ENCODE measurements around the gene DDAH1.
A peak's percentile ranks its signal among the peaks of the same experiment; 100 is the strongest.
"Not testable (repeated sequence)": the region's sequence is repeated elsewhere in the genome, so short reads cannot be mapped to it uniquely, and the experiment has no call there.

DDAH1 gene

GRCh38 chr1:85473390-85473789, 8.4 kb upstream of the DDAH1 start:
- DNase-seq (ENCODE audit: low spot score), result no peak

GRCh38 chr1:85471558-85471957, 6.6 kb upstream of the DDAH1 start:
- Histone ChIP-seq H3K27ac (no peak overlapping the region), H3K4me3 (no peak overlapping the region)
- DNase-seq (ENCODE audit: low spot score), result no peak
- TF ChIP-seq, protein P1, sequence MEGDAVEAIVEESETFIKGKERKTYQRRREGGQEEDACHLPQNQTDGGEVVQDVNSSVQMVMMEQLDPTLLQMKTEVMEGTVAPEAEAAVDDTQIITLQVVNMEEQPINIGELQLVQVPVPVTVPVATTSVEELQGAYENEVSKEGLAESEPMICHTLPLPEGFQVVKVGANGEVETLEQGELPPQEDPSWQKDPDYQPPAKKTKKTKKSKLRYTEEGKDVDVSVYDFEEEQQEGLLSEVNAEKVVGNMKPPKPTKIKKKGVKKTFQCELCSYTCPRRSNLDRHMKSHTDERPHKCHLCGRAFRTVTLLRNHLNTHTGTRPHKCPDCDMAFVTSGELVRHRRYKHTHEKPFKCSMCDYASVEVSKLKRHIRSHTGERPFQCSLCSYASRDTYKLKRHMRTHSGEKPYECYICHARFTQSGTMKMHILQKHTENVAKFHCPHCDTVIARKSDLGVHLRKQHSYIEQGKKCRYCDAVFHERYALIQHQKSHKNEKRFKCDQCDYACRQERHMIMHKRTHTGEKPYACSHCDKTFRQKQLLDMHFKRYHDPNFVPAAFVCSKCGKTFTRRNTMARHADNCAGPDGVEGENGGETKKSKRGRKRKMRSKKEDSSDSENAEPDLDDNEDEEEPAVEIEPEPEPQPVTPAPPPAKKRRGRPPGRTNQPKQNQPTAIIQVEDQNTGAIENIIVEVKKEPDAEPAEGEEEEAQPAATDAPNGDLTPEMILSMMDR (IDR thresholded peaks at IDR 0.05), result no peak

More at GRCh38 chr1:85473390-85473789, 8.4 kb upstream of the DDAH1 start:
- Histone ChIP-seq H3K27ac (no peak overlapping the region), H3K4me3 (no peak overlapping the region)
- TF ChIP-seq, protein P1 (IDR thresholded peaks at IDR 0.05), result no peak

- H3K27ac ChIP-seq; H3K4me3 ChIP-seq; DNase-seq (ENCODE audit: low spot score): not testable (repeated sequence)
Observed at GRCh38 chr1:85470130-85470529, 5.2 kb upstream of the DDAH1 start.

DNA sequence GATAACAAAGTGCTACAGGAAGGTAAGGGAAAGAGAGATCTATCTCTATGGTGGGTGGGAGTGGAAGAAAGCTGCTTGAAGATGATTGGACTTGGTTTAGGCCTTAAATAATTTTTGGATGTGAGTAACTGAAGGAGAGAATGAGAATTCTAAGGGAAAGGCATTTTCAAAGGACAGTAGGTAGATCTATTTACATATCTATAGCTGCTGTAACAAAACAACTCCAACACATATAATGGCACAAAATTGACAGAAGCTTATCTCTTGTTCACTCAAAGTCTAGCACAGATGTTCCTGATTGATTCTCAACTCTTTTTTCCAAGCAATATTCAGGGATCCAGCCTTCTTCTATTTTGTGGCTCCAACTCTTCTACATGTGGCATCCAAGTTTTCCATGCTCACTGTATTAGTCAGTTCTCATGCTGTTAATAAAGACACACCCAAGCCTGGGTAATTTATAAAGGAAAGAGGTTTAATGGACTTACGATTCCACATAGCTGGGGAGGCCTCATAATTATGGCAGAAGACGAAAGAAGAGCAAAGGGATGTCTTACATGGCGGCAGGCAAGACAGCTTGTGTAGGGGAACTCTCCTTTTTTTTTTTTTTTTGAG, 3.1 kb upstream of the DDAH1 start:
- no peak overlapping the region for H3K27ac ChIP-seq
- H3K4me3 ChIP-seq, result no peak overlapping the region
- no peak for DNase-seq (ENCODE audit: low spot score)
- TF ChIP-seq, protein P1 (IDR thresholded peaks at IDR 0.05), result no peak

- Histone ChIP-seq H3K4me3 (no peak overlapping the region), H3K27ac (no peak overlapping the region)
- no peak for DNase-seq (ENCODE audit: low spot score)
- TF ChIP-seq, protein P1 (IDR thresholded peaks at IDR 0.05), result no peak
Observed at GRCh38 chr1:85467036-85467435, 2.1 kb upstream of the DDAH1 start.

GRCh38 chr1:85465786-85466134, 801 bp upstream of the DDAH1 start:
- Histone ChIP-seq H3K27ac (peak overlapping the region in 1 of 2 donors; percentile 85), H3K4me3 (peak overlapping the region; percentile 82)
- TF ChIP-seq, protein P1 (IDR thresholded peaks at IDR 0.05), result no peak
- no peak for DNase-seq (ENCODE audit: low spot score)

GRCh38 chr1:85464497-85465098, 361 bp downstream of the DDAH1 start:
- peak; percentile 83 for DNase-seq (ENCODE audit: low spot score)
- Histone ChIP-seq H3K4me3 (peak overlapping the region; percentile 82), H3K27ac (peak overlapping the region; percentile 60 to 85)
- TF ChIP-seq, protein P1 (IDR thresholded peaks at IDR 0.05), result no peak
